Measurements from ENCODE around the gene RAB14.
A peak's percentile ranks its signal among the peaks of the same experiment; 100 is the strongest.

RAB14 gene

GRCh38 chr9:121201738-121202533, at the start of gene RAB14:
Gene RAB14, minus strand, starts transcription at chr9:121201869. Its CDS starts 8,457 bp downstream, at chr9:121193412.
- DNase-seq: peak; percentile 100

DNA sequence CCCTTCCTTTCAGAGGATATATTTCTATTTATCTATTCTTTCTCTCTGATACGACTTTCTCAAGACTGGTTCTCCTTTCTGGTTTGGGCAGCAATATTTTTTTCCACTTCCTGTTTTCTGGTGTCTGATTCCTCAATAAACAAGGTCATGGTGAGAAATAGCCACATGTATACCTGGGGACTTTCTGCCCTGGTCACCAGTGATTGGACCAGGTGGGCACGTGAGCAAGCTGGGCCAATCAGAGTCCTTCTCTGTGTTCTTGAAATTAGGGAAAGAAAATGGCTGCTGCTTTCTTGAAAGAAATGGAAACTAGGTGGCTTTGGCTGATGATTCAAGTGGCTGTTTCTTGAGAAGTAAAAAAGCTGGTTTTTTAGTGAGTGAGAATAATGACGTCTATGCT, 47.9 kb upstream of the RAB14 start:
- peak; percentile 10 to 75 for DNase-seq

DNA sequence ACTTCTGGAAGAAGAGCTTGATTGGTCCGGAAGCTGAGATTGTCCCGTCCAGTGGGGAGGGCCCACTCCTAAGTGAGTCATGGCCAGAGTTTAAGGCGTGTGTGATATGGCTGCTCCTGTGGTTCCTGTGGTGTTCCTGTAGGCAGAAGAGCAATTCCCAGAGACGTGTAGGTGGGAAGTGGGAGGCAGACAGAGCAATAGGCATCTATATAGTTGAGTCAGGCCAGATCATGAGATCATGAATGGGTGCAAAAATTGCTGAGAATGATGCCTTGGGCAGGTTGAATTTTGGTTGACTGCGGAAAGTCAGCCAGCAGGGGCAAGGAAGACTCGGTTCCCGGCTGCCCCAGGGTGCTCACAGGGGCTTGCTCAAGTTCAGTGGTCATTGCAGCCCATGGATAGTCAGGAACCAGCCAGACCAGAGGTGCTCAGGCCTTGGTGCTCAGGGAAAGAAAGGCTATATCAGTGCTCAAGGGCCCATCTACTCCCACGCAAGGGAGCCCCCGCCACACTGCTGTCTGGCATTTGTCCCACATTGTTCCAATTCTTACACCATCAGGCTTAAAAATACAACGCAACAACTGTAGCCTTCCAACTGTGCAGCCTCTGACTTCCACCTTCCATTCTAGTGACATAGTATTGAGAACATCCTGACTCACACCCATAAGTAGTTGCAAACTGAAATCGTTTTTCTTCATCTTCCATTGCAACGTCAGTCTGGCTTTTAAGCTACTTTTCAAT, 45.3 kb upstream of the RAB14 start:
- no peak for DNase-seq

DNA sequence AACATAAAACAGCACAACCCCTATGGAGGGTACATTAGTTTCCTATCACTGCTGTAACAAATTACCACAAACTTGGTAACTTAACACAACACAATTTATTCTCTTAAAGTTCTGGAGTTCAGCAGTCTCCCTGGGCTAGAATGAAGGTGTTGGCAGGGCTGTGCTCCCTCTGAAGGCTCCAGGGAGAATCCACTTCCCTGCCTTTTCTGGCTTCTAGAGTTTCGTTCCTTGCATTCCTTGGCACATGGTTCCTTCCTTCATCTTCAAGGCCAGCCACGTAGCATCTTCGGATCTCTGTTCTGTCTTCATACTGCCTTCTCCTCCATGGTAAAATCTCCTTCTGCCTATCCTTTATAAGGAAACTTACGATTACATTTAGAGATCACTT, 41.3 kb upstream of the RAB14 start:
- no peak for DNase-seq

GRCh38 chr9:121242219-121242958, 40.7 kb upstream of the RAB14 start:
- no peak for DNase-seq

GRCh38 chr9:121240472-121241135, 38.9 kb upstream of the RAB14 start:
- DNase-seq: no peak

GRCh38 chr9:121239851-121240250, 38.2 kb upstream of the RAB14 start:
- no peak for DNase-seq

GRCh38 chr9:121239071-121239470, 37.4 kb upstream of the RAB14 start:
- no peak for DNase-seq

GRCh38 chr9:121237916-121238315, 36.2 kb upstream of the RAB14 start:
- no peak for DNase-seq

GRCh38 chr9:121235512-121235911, 33.8 kb upstream of the RAB14 start:
- no peak for DNase-seq

- DNase-seq: no peak
Observed at GRCh38 chr9:121234832-121235161, 33.1 kb upstream of the RAB14 start.

- peak in 1 of 2 donors; percentile 19 for DNase-seq
Observed at GRCh38 chr9:121233906-121234831, 32.5 kb upstream of the RAB14 start.

DNA sequence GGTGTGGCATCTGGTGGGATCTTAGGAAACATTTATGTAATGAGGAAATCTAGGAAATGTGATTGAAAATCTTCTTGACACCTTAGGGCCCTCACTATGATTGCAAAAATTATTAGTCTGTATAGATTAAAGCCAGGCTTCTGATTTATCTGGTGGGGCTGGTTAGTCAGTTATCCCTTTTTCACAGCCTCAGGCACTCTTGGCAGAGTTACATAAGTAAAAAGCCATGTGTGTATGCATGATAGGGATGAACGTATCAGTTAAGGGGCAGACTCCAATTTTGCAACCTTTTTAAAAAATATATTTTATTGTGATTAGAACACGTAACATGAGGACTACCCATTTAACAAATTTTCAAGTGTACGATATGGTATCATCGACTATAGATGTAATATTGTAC, 30.6 kb upstream of the RAB14 start:
- DNase-seq: no peak

DNA sequence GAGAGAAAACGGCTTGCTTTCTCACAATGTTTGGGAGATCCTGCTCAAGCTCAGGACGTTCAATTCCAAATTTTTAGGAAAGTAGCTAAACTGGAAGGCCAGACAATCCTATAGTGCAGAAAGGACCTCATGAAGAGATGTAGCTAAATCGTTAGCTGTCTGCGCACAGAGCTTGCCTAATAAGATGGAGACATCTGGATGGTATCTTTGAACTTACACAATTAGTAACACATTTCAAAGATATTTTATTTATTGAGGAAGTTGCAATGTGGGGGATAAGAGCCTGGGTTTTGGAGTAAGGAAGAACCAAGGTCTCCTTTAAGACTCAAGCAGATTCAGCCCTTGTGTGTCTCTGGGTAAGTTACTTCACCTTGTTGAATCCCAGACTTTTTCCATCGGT, 28.6 kb upstream of the RAB14 start:
- DNase-seq: no peak

DNA sequence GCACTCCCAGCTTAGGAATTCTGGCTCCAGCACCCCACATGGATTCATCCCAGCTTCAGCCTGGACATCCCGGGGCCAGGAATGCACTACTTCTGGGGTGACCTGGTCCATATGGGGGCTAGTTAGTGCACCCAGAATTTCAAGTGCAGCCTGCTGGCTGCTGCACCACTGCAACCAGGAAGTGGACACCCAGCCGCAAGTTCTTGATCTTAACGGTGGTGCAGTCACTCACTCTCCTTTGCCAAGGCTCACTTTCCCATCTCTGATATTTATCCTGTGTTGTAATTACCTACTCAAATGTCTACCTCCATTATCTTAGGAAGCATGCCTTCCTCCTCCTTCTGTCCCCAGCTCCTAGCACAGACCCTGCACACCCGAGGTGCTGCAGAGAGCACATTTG, 26.2 kb upstream of the RAB14 start:
- DNase-seq: no peak

- DNase-seq: no peak
Observed at GRCh38 chr9:121226175-121226574, 24.5 kb upstream of the RAB14 start.

- no peak for DNase-seq
Observed at GRCh38 chr9:121225240-121225639, 23.6 kb upstream of the RAB14 start.

DNA sequence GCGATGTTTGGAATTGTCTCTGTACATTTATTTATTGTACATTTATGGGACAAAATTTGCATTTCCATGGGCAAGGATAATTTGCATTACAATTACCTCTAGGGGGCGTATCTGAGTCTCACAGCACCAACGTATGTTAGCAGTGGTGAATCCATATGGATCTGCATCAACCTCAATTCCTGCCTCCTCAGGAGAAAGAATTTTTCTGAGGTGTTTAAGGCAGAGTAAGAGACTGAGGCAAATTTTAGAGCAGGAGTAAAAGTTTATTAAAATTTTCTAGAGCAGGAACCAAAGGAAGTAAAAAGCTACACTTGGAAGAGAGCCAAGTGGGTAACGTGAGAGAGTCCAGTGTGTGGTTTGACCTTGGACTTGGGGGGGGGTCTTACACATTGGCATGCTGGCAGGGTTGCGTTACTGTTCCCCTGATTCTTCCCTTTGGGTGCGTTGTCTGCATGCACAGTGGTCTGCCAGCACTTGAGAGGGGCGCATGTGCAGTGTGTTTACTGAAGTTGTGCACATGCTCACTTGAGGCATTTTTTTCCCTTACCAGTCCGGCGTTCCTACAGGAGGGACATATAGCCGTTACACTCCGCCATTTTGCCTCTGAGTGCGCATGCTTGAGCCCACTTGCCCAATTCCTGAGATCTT, 21.0 kb upstream of the RAB14 start:
- peak in 1 of 2 donors; percentile 16 for DNase-seq

GRCh38 chr9:121221664-121222055, 20.0 kb upstream of the RAB14 start:
- no peak for DNase-seq

GRCh38 chr9:121220996-121221663, 19.5 kb upstream of the RAB14 start:
- DNase-seq: peak in 1 of 2 donors; percentile 15

DNA sequence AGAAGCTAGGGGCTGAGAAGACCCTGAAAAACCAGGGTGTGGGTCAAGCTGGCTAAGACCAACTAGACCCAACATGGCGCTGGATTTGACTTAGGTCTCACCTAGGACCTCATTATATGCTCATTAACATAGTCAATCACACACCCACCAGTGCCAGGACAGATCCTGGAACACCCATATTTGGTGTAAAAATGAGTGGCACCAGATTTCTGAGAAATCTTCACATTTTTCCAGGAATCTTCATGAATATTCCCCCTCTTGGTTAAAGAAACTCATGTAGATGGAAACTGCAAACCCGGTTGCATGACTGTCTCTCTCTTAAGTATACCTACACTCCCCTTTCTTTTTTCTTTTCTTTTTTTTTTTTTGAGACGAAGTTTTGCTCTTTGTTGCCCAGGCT, 17.9 kb upstream of the RAB14 start:
- DNase-seq: no peak

Measured in CD4-positive, alpha-beta T cell treated with Interleukin-1 beta for 1 hour (primary cell).